ENCODE measurements around the gene SLC6A3. TPM values are rescaled to one million over a fixed set of nuclear protein-coding genes. Genes with fewer than 3 reads are reported as not detected.

The SLC6A3 gene
- total RNA-seq, 1 donor from 2014 or later, result not detected

- no peak for DNase-seq (ENCODE audit: extremely low read depth, low read depth, low spot score)
Observed at GRCh38 chr5:1357946-1358725, 87.1 kb downstream of the SLC6A3 start.

GRCh38 chr5:1356873-1357787, 88.1 kb downstream of the SLC6A3 start:
- no peak for DNase-seq (ENCODE audit: extremely low read depth, low read depth, low spot score)

DNA sequence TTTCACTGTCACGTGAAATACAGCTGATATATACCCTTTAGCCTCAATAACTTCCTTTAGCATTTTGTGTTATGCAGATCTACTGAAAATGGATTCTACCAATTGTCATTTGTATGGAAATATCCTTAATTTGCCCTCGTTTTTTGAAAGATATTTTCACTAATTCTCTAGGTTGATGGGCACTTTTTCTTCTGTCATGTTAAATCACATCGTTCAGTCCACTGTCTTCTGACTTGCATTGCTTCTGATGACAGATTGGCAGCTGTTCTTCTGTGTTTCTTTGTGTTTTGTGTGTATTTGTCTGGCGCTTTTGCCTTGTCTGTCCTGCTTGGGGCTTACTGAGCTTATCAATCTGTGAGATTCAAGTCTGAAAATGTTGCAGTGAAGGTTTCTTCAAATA, 90.7 kb downstream of the SLC6A3 start:
- no peak for DNase-seq (ENCODE audit: extremely low read depth, low read depth, low spot score)

GRCh38 chr5:1352231-1353219, 92.7 kb downstream of the SLC6A3 start:
- no peak for DNase-seq (ENCODE audit: extremely low read depth, low read depth, low spot score)

DNA sequence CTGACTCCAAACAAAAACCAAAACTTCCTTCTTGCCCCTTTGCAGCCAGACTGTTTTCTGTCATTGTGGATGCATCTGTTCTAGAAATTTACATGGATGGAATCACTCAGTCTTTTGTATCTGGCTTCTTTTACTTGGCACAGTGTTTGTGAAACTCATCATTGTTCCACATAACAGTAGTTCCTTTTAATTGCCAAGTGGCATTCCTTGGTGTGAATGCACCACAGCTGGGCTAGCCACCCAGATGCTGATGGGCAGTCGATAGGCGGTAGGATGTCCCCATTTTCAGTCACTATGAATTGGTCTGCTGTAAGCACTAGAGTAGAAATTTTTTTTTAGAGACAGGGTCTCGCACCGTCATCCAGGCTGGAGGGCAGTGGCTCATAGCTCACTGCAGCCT, 94.1 kb downstream of the SLC6A3 start:
- DNase-seq (ENCODE audit: extremely low read depth, low read depth, low spot score), result no peak

DNA sequence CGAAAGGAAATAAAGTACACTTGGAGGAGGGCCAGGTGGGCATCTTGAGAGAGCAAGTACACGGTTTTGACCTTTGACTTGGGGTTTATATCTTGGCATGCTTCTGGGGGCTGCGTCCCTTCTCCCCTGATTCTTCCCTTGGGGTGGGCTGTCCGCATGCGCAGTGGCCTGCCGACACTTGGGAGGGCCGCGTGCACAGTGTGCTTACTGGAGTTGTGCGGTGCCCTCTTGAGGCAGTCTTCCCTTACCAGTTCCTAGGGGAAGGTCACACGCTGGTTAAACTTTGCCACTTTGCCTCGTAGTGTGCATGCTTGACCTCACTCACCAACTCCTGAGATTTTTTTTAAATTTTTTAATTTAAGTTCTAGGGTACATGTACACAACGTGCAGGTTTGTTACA, 96.0 kb downstream of the SLC6A3 start:
- no peak for DNase-seq (ENCODE audit: extremely low read depth, low read depth, low spot score)

GRCh38 chr5:1348986-1349245, 96.3 kb downstream of the SLC6A3 start:
- no peak for DNase-seq (ENCODE audit: extremely low read depth, low read depth, low spot score)

- no peak for DNase-seq (ENCODE audit: extremely low read depth, low read depth, low spot score)
Observed at GRCh38 chr5:1347571-1347970, 97.7 kb downstream of the SLC6A3 start.

- DNase-seq (ENCODE audit: extremely low read depth, low read depth, low spot score), result no peak
Observed at GRCh38 chr5:1346627-1347440, 98.4 kb downstream of the SLC6A3 start.

GRCh38 chr5:1345876-1346626, 99.2 kb downstream of the SLC6A3 start:
- DNase-seq (ENCODE audit: extremely low read depth, low read depth, low spot score), result no peak

GRCh38 chr5:1344975-1345838, 100.0 kb downstream of the SLC6A3 start, which contains the start of gene CLPTM1L:
Gene CLPTM1L (minus strand): TSS chr5:1345099. CDS start chr5:1344841, 258 bp downstream.
- no peak for DNase-seq (ENCODE audit: extremely low read depth, low read depth, low spot score)

GRCh38 chr5:1343931-1344901, 101.0 kb downstream of the SLC6A3 start:
- DNase-seq (ENCODE audit: extremely low read depth, low read depth, low spot score), result no peak

GRCh38 chr5:1343315-1343751, 101.9 kb downstream of the SLC6A3 start:
- no peak for DNase-seq (ENCODE audit: extremely low read depth, low read depth, low spot score)
